GM21737 (cell line): ENCODE results near the gene BRAP.
"Not testable (repeated sequence)": the region's sequence is repeated elsewhere in the genome, so short reads cannot be mapped to it uniquely, and the experiment has no call there.

Experiments used
- ATAC-seq: cut with Tn5 transposase; IDR thresholded peaks from one replicate; pipeline ENCODE4 v1.9.1; 2021; ENCODE audit warnings: mild to moderate bottlenecking, moderate library complexity; ENCODE audit not compliant: unreplicated experiment

BRAP gene

GRCh38 chr12:111677186-111677585 is 8.6 kb downstream of the BRAP start:
- no peak for ATAC-seq

GRCh38 chr12:111673503-111673902 is 12.3 kb downstream of the BRAP start:
- ATAC-seq = no peak

GRCh38 chr12:111672822-111673381 is 12.9 kb downstream of the BRAP start:
- ATAC-seq = no peak

GRCh38 chr12:111664961-111665865 is 20.5 kb downstream of the BRAP start:
- ATAC-seq = no peak

GRCh38 chr12:111664499-111664898 is 21.3 kb downstream of the BRAP start:
- ATAC-seq = no peak

- ATAC-seq = no peak
Measured at GRCh38 chr12:111656016-111656415, 29.7 kb downstream of the BRAP start.

GRCh38 chr12:111655356-111655755 is 30.4 kb downstream of the BRAP start:
- no peak for ATAC-seq

GRCh38 chr12:111653596-111653995 is 32.2 kb downstream of the BRAP start:
- no peak for ATAC-seq

GRCh38 chr12:111652530-111652929 is 33.2 kb downstream of the BRAP start:
- ATAC-seq = not testable (repeated sequence)

GRCh38 chr12:111650912-111651311 is 34.8 kb downstream of the BRAP start:
- ATAC-seq = no peak

GRCh38 chr12:111645433-111645832 is 40.3 kb downstream of the BRAP start:
- ATAC-seq = no peak

GRCh38 chr12:111643427-111643826 is 42.3 kb downstream of the BRAP start:
- ATAC-seq = no peak

- ATAC-seq = no peak
Measured at GRCh38 chr12:111642681-111643426, 42.9 kb downstream of the BRAP start.

- ATAC-seq = no peak
Measured at GRCh38 chr12:111640506-111640905, 45.2 kb downstream of the BRAP start.

- ATAC-seq = no peak
Measured at GRCh38 chr12:111638556-111638955, 47.2 kb downstream of the BRAP start.

GRCh38 chr12:111636209-111636945 is 49.4 kb downstream of the BRAP start:
- no peak for ATAC-seq

- ATAC-seq = no peak
Measured at GRCh38 chr12:111635524-111635923, 50.2 kb downstream of the BRAP start.

- ATAC-seq = no peak
Measured at GRCh38 chr12:111628505-111629260, 57.1 kb downstream of the BRAP start.

- ATAC-seq = no peak
Measured at GRCh38 chr12:111626230-111626629, 59.5 kb downstream of the BRAP start.

- no peak for ATAC-seq
Measured at GRCh38 chr12:111624540-111624939, 61.2 kb downstream of the BRAP start.
